HG02763 (cell line): Measurements from ENCODE around the gene PIEZO2.
A peak's percentile ranks its signal among the peaks of the same experiment; 100 is the strongest.

Experiments used
- ATAC-seq: cut with Tn5 transposase; IDR thresholded peaks from one replicate; pipeline ENCODE4 v1.9.1; 2021; ENCODE audit warnings: mild to moderate bottlenecking, moderate library complexity; ENCODE audit not compliant: unreplicated experiment

Gene PIEZO2

DNA sequence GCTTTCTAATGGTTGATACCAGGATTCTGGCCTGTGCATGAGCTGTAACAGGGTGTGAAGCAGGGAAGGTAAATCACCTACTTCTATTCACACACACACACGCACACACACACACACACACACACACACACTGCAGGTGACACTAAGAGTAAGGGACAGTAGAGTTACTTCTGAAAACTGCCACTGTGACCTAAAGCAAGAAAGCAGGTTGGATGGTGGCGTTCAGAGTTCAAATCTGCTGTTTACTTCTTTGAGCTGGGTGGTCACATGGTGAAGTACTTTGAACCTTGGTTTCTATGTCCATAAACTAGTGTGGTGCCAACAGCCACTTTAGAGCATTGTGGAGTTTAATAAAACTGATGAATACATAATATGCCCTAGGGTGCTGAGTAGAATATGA is 248.0 kb downstream of the PIEZO2 start:
- no peak for ATAC-seq

- ATAC-seq: no peak
Measured at GRCh38 chr18:10900435-10900834, 248.9 kb downstream of the PIEZO2 start.

GRCh38 chr18:10899481-10899880 is 249.9 kb downstream of the PIEZO2 start:
- ATAC-seq: no peak

GRCh38 chr18:10898417-10898974 is 250.9 kb downstream of the PIEZO2 start:
- ATAC-seq: no peak

DNA sequence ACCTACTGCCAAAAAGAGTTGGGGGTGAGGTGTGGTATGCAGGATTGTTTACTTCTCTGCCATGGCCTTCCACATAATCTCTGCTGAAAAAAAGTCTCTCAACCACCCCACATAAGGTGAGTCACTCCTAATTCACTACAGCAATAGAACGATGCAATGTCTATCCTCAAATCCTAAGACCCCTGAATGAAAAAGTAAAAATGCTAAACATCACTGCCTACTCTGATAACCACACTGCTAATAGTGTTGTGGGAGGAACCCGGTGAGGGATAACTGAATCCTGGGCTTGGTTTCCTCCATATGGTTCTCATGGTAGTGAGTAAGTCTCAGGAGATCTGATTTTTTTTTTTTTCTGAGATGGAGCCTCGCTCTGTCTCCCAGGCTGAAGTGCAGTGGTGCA is 252.5 kb downstream of the PIEZO2 start:
- ATAC-seq: no peak

DNA sequence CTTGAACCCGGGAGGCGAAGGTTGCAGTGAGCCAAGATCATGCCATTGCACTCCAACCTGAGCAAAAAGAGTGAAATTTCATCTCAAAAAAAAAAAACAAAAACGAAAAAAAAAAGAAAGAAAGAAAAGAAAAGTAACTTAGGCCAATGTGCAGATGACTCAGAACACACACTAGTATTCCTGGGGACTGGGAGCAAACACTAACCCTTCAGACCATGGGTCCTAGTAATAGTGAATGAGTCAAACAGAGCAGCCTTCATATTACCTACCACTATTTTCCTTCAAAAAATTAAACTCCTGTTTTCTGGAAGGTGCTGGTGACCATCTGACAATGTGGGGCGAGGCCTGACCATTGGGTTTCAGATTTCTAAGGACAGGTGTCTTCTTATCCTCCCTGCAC is 253.4 kb downstream of the PIEZO2 start:
- no peak for ATAC-seq

GRCh38 chr18:10894501-10894900 is 254.9 kb downstream of the PIEZO2 start:
- no peak for ATAC-seq

DNA sequence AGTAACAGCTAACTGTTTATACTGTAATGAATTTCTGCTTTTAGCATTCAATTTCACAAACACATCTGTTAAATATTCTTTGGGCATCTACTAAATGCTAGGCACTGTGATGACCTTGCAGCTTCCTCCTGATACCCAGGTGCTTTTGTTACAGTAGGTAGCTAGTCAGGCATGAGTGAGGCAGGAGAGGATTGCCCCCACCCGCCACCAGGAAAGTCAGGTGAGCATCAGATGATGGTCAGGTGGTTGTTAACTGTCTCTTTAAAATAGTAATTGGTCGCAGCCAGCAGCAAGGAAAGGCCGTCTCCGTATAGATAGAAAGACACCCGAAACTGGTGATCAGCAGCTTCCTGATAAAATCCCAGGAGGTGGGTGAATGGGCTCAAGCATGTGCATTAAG is 255.6 kb downstream of the PIEZO2 start:
- no peak for ATAC-seq

- no peak for ATAC-seq
Measured at GRCh38 chr18:10893196-10893595, 256.2 kb downstream of the PIEZO2 start.

DNA sequence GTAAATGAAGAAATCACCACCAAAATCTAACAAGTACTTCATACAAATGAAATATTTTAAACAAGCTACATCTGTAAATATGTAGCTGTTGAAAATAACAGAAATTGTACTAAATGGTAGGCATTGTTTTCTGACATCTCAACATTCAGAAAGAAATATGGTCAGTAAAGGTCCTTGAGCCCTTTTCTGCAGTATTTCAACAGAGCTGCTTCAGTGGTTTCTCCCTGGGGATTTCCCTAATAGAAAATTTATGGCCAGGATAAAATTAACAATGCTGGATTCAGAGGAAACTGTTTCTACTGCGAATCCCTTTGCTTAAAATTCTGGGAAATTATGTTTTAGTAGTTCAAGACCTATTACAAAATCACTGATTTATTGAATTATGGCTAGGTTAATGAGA is 256.6 kb downstream of the PIEZO2 start:
- no peak for ATAC-seq

DNA sequence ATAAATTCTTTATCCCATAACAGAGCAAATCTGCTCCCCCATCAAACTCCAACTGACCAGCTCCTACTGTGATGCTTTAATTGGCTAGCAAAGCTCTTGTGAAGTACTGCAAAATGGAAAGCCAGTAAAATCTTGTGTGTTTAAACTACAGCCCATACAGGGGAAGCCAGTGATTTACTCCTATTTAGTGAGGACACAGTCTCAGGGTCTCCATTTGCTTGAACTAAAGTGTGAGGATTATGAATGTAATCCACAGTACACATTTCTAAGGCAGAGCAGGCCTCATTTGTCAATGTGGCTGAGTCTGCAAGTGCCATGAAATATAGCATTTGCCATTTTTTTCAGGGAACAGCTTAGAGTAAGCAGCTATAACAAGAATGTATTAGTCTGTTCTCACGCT is 259.3 kb downstream of the PIEZO2 start:
- ATAC-seq: no peak

DNA sequence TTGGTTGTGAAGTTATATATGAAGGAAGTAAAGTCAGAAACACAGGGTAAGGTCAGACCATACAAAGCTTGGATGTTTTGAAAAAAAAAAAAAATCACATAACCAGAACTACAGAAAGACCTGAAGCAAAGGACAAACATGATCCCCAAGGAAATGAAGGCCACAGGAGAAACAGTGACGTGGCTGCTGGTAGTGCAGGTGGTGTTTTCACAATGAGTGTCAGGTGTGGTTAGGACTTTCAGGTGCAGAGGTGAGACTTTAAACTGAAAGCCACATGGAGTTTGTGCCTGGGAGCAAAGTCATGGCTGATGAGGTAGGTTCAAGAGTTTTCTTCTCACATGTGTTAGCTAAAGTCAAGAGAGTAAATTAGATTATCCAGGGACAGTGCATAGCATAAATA is 270.7 kb downstream of the PIEZO2 start:
- ATAC-seq: peak; percentile 67

GRCh38 chr18:10877987-10878386 is 271.4 kb downstream of the PIEZO2 start:
- no peak for ATAC-seq

DNA sequence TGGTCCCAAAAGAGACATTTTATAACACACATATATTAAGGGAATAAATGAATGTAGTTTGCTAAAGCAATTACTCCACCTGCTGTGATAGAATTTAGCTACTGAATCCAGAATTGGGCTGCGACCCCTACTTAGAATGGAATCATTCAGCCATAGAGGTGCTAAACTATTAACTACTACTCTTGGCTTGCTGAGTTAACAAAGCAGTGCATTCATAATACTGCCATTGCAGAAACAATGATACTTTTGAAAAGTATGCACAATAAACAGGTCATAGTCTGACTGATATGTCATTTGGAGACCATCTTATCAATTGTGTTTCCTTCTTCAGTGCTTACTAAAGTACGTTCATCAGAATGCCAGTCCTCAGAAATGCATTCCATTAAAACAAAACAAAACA is 273.6 kb downstream of the PIEZO2 start:
- ATAC-seq: no peak

GRCh38 chr18:10872304-10872703 is 277.1 kb downstream of the PIEZO2 start:
- ATAC-seq: no peak

- no peak for ATAC-seq
Measured at GRCh38 chr18:10864722-10865121, 284.6 kb downstream of the PIEZO2 start.

GRCh38 chr18:10863026-10863425 is 286.3 kb downstream of the PIEZO2 start:
- ATAC-seq: no peak

DNA sequence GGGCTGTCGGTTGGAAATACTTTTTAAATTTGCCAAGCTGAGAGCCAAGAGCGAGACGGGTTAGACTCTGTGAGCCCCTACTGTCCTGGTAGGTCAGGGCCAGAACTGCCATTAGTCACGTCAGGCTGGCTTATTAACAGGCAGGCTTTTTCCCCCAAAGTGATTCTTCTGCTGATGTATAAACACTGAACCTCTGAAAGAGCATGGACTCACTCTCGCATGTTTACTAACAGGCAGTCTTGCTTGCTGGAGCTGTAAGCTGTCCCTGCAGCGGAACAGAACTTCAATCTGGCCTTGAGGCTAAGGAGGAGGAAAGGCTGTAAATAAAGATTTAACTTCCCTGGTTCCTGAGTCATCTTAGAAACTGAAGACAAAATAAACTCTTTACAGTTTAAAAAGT is 288.4 kb downstream of the PIEZO2 start:
- no peak for ATAC-seq

- ATAC-seq: no peak
Measured at GRCh38 chr18:10860382-10860781, 289.0 kb downstream of the PIEZO2 start.

DNA sequence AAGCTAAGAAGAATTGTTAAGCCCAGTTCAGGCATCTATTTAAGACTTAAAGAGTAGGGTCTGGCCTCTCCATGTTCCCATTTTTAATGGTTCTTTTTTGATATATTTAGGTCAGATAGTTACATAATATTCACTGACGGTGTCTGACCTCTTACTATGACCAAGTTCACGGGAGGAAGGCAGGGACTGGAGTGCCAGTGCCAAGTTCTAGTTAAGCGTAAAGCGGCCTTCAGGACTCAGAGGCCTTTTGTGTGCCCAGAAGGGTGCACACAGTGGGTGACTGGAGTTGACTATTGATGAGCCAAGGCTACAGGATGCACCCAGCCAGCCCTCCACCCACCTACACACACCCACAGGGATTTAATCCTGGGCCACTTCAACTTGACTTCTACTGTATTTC is 290.9 kb downstream of the PIEZO2 start:
- no peak for ATAC-seq

GRCh38 chr18:10856132-10856531 is 293.2 kb downstream of the PIEZO2 start:
- no peak for ATAC-seq

GRCh38 chr18:10852385-10853303 is 296.7 kb downstream of the PIEZO2 start:
- no peak for ATAC-seq
